Thyroid gland (tissue), 4 donors: ENCODE data around the gene PAK1IP1.

Source experiments
- POLR2A ChIP-seq, 2 donors: fragments of 450-650 bp; IDR thresholded peaks; one replicate each; pipeline ENCODE4 v1.6.1; 2017; ENCODE audit warnings: antibody characterized with exemption in 2 of 2, mild to moderate bottlenecking in 2 of 2, moderate library complexity in 1 of 2
- TF ChIP-seq, protein P1 (sequence below), 6 experiments: fragments of 200-600 bp in 3 of 6; fragments of 450-650 bp in 3 of 6; sonication (generic) in 3 of 6; IDR thresholded peaks; one replicate each; pipeline ENCODE4 v1.5.1; 2016 to 2019; ENCODE audit warnings: antibody characterized with exemption in 6 of 6, mild to moderate bottlenecking in 2 of 6, inconsistent platforms in 1 of 6, moderate library complexity in 1 of 6

DNA sequence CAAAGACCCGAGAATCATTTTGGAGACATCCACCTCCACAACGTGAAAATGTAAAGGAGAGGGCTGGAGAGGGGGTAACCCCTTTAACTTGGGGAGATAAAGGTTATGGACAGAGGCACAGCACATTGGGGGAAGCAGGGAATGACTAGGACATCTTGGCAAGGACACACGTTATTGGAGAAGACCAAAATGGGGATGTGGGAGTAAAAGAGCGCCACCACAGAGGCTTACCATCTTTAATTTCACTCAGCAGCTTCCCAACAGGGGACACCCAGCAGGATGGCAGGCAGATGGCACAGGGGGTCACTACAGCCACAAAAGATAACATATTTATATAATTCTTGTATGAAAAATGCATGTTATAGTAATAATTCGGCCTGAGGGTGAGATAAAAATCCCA, 10.2 kb upstream of the PAK1IP1 start:
- TF ChIP-seq, protein P1, sequence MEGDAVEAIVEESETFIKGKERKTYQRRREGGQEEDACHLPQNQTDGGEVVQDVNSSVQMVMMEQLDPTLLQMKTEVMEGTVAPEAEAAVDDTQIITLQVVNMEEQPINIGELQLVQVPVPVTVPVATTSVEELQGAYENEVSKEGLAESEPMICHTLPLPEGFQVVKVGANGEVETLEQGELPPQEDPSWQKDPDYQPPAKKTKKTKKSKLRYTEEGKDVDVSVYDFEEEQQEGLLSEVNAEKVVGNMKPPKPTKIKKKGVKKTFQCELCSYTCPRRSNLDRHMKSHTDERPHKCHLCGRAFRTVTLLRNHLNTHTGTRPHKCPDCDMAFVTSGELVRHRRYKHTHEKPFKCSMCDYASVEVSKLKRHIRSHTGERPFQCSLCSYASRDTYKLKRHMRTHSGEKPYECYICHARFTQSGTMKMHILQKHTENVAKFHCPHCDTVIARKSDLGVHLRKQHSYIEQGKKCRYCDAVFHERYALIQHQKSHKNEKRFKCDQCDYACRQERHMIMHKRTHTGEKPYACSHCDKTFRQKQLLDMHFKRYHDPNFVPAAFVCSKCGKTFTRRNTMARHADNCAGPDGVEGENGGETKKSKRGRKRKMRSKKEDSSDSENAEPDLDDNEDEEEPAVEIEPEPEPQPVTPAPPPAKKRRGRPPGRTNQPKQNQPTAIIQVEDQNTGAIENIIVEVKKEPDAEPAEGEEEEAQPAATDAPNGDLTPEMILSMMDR (IDR thresholded peaks at IDR 0.05): no peak
- TF ChIP-seq POLR2A (IDR thresholded peaks at IDR 0.05): no peak
